Left ventricle myocardium superior (tissue), 1 donor: Measurements from ENCODE around the gene IMMP1L. TPM values are rescaled to one million over a fixed set of nuclear protein-coding genes. Genes with fewer than 3 reads are reported as not detected.

Experiments used
- ATAC-seq: fragments of 200-7000 bp; cut with Tn5 transposase; one replicate; pipeline ENCODE4 v1.9.1; 2020; ENCODE audit warnings: mild to moderate bottlenecking, moderate library complexity
- DNase-seq: peaks from one replicate; pipeline ENCODE4 v3.0.0-alpha.2; 2020
- intact Hi-C: fragments of 100-400 bp; cut with micrococcal nuclease; formaldehyde crosslinking; loops from one replicate; pipeline ENCODE4 v1.11.0; 2022
- total RNA-seq: library from RNA; stranded (reverse); fragmentation: NEBNext Ultra II Directional; extraction: Animal tissue kit (Norgen Biotek cat#: 25700); gene quantifications from one replicate; pipeline ENCODE4 v1.2.1, GENCODE V29; 2021
- donor health status: DM: no; HTN: yes; CAD: no; lungs with severe emphysema.

Gene IMMP1L
- total RNA-seq, 1 donor from 2014 or later, result 28.4 TPM

DNA sequence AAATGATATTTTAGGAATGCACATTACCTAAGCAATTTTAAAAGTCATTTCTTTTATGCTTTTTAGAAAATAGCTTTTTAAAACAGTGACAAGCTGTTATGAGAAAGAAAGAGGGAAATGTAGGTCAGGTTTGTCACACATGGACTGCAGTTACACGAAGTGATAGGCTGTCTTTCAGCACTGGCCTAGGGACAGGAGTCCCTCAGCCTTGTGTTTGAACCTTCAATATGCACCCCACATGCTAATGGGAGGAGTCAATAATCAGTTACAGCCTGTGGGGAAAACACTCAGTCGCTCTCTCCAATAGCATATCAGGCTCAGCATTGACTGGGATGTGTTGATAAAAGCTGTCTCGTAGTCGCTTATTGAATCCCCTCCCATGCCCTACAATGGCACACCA lies 94.0 kb downstream of the IMMP1L start:
- intact Hi-C loops, result no loop called here
- ATAC-seq, result no peak
- no peak for DNase-seq

DNA sequence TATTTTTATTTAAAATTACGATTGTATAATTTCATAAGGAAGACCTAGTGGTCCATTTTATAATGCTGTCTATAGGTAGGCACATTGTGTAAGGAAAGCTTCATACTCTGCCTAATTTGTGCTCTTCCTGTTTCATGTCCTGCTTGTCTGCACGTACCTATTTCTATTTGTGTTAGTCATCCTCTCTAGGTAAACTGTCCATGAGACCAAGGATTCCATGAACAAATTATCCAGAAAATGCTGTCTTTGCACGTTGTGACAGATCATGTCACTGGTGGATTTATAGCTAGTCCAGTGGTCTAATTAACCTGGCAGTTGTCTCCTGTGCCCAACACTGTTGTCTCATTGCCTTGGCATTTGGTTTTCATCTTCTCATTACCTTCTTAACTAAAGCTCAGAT lies 95.1 kb downstream of the IMMP1L start:
- ATAC-seq (no peak), DNase-seq (no peak)
- intact Hi-C loops, result no loop called here

DNA sequence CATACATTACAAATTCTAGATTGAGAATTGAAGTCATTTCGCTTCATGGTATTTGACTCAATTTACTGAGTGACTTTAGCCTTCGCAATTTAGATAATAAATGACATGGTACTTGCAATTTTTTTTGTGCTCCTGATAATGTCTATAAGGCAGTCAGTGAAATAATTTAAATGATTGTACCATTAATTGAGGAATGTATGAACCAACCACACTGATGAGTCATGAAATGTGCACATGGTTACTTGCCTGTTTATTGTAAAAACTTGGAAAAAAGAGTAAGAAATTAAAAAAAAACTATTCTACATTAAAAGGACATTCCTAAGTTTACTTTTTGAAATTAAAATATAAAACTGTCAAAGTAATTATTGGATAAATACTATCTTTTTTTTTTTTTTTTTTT lies 96.5 kb downstream of the IMMP1L start:
- intact Hi-C loops, result no loop called here
- ATAC-seq (no peak), DNase-seq (no peak)

DNA sequence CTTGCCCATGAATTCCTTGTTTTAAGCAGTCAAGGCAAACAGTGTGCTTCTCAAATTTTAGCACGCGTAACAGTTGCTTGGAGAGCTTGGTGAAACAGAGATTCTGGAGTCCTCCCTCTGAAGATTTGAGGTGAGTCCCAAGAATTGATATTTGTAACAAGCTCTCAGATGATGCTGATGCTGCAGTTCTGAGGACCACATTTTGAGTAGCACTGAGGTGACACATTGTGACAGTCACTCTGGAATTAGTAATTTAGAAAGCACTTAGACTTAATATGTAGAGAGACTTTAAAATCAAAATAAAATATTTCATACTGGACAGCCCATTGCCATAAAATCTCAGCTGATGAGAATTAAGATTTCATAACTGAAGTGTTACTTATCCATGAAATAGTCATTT lies 101.2 kb downstream of the IMMP1L start:
- intact Hi-C loops, result no loop called here
- DNase-seq, result no peak
- no peak for ATAC-seq

DNA sequence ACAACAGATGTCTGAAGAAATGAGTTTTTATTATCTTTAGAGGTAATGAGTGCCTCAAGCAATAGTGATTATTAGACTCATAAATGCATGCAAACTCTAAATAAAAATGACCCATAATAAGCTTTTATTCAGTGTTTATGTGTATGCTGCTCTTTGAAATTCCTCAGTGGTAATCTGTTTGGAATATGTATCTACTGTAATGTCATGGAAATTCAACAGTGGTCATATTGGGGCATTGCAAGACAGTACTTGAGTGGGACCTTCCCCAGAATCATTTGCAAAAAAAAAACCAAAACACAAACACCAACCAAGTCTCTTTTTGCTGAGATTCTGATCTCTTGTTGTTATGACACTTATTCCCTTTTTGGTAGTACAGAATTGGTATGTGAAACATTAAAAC lies 104.8 kb downstream of the IMMP1L start:
- no peak for DNase-seq
- ATAC-seq, result no peak
- intact Hi-C loops, result no loop called here

DNA sequence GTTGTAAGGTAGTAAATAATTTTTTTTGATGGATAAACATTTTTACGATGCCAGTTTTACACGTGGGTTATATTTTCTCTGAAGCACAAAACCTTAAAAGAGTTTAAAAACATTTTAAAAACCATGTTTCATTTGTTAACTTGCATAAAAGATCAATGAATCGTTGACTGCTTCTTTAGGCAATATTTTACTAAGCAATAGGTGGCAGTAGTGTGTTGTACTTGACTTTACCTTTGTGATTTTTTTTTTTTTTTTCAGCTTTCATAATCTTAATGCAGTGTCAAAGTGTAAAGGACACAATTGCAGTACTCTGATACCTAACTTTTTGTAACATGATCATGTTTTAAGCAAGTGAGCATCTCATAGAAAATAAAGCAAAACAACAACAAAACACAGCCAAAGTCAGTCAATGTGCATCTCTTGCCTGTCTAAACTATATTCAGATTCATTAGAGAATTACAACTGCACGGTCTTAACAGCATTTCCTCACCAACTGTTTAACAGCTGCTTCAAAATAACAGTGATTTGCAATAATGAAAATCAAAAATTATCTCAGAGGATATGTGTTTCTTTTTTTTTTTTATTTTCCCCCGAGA lies 112.1 kb downstream of the IMMP1L start:
- intact Hi-C loops, result no loop called here
- DNase-seq, result no peak
- no peak for ATAC-seq

DNA sequence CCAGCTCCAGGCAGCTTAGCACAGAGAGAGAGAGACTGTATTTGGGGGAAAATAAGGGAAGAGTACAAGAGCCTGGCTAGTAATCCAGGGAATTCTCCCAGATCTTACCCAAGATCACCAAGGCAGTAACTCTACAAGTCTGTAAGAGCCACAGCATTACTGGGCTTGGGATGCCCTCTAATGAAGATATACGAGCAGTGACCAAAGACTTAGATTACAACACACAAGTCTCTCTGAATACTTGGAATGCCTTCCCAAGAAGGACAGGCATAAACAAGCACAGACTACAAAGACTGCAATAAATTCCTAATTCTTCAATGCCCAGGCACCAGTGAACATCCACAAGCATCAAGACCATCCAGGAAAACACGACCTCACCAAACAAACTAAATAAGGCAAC lies 122.0 kb downstream of the IMMP1L start:
- ATAC-seq (no peak), DNase-seq (no peak)
- intact Hi-C loops, result no loop called here

DNA sequence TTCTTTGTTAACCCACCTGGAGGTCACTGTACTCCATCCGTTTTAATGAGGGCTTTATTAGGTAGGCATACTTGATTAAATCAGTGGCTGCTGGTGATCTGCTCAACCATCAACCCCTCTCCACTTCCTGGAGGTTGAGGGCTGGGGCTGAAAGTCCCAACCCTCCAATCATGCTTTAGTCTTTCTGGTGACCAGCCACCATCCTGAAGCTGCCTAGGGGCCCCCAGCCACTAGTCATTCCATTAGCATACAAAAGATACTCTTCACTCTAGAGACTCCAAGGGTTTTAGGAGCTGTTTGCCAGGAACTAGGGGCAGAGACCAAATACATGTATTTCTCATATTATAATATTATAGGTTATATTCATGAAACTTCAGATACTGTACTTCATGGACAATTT lies 126.3 kb downstream of the IMMP1L start:
- DNase-seq, result no peak
- ATAC-seq, result no peak
- intact Hi-C loops, result no loop called here

Other genes starting within 250 kb of the IMMP1L start
- not detected for gene DCDC1, start 139.9 kb downstream of the IMMP1L start, total RNA-seq
- 17.7 TPM for gene DNAJC24, start 139.8 kb downstream of the IMMP1L start, total RNA-seq
- gene ELP4, start 145 bp upstream of the IMMP1L start, total RNA-seq, result 15.6 TPM